GM18873 (cell line): ENCODE data around the gene F2RL3.
"Not testable (repeated sequence)": the region's sequence is repeated elsewhere in the genome, so short reads cannot be mapped to it uniquely, and the experiment has no call there.

Experiments used
- ATAC-seq: cut with Tn5 transposase; IDR thresholded peaks from one replicate; pipeline ENCODE4 v1.9.1; 2021; ENCODE audit warnings: mild to moderate bottlenecking, moderate library complexity, moderate number of reproducible peaks; ENCODE audit not compliant: unreplicated experiment, low FRiP score

Gene F2RL3

DNA sequence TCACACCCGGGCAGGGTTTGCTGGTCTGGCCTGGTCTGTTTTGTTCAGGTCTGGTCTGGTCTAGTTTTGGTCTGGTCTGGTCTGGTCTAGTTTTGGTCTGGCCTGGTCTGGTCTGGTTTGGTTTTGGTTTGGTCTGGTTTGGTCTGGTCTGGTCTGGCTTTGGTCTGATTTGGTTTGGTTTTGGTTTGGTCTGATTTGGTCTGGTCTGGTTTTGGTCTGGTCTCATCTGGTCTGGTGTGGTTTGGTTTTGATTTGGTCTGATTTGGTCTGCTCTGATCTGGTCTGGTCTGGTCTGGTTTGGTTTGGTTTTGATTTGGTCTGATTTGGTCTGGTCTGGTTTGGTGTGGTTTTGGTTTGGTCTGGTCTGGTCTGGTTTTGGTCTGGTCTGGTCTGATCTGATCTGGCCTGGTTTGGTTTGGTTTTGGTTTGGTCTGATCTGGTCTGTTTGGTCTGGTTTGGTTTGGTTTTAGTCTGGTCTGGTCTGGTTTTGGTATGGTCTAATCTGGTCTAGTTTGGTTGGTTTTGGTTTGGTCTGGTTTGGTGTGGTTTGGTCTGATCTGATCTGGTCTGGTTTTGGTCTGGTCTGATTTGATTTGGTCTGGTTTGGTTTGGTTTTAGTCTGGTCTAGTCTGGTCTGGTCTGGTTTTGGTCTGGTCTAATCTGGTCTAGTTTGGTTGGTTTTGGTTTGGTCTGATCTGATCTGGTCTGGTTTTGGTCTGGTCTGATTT, 14.4 kb upstream of the F2RL3 start:
- no peak for ATAC-seq

DNA sequence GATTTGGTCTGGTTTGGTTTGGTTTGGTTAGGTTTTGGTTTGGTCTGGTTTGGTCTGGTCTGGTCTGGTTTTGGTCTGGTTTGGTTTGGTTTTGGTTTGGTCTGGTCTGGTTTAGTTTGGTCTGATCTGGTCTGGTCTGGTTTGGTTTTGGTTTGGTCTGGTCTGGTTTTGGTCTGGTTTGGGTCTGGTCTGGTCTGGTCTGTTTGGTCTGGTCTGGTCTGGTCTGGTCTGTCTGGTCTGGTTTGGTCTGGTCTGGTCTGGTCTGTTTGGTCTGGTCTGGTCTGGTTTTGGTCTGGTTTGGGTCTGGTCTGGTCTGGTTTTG, 13.9 kb upstream of the F2RL3 start:
- ATAC-seq, result not testable (repeated sequence)

DNA sequence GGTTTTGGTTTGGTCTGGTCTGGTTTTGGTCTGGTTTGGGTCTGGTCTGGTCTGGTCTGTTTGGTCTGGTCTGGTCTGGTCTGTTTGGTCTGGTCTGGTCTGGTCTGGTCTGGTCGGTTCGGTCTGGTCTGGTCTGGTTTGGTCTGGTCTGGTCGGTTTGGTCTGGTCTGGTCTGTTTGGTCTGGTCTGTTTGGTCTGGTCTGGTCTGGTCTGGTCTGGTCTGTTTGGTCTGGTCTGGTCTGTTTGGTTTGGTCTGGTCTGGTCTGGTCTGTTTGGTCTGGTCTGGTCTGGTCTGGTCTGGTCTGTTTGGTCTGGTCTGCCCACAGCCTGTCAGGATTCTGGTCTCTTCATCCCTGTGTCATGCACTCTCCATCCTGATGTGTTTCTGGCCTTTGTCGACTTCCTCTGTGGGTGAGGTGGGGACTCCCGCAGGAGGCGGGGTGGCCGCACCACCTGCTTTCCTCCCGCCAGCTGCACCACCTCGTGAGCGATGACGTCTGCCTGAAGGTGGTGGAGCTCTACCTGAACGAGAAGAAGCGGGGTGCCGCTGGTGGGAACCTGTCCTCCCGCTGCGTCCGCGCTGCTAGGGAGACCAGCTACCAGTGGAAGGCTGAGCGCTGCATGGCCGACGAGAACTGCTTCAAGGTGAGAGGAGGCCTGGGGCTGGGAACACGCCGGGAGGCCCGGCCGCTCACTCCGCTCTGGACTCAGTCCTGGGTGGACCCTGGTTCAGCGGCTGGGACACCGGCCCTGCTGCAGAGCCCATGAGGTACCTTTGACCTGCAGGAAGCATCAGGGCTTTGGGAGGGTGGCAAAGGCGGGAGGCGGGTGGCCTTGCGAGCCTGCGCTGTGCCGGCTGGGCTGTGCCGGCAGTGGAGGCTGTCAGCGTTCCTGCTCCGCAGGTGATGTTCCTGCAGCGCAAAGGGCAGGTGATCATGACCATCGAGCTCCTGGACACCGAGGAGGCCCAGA, 12.9 kb upstream of the F2RL3 start:
- no peak for ATAC-seq

DNA sequence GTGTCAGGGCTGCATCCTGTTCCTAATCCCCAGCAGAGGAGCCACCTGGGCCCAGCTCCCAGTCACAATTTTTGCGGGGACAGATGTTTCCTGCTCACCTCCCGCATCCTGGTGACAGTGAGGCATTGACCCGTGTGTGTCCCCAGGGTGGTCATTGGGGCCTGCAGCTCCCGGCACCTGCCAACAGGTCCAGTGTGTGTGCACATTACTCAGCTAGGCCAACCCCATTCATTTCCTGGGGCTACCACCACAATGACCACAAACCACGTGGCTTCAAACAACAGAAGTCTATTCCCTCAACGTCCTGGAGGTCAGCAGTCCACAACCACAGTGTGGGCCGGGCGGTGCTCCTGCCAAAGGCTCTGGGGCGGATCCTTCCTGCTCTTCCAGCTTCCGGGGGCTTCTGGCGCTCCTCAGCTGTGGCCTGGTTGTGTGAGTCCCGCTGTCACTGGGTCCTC, 11.9 kb upstream of the F2RL3 start:
- ATAC-seq, result no peak

GRCh38 chr19:16877581-16877980, 11.2 kb upstream of the F2RL3 start:
- no peak for ATAC-seq

- ATAC-seq, result no peak
Measured at GRCh38 chr19:16878181-16878965, 10.4 kb upstream of the F2RL3 start.

- ATAC-seq, result no peak
Measured at GRCh38 chr19:16880884-16881554, 7.8 kb upstream of the F2RL3 start.

DNA sequence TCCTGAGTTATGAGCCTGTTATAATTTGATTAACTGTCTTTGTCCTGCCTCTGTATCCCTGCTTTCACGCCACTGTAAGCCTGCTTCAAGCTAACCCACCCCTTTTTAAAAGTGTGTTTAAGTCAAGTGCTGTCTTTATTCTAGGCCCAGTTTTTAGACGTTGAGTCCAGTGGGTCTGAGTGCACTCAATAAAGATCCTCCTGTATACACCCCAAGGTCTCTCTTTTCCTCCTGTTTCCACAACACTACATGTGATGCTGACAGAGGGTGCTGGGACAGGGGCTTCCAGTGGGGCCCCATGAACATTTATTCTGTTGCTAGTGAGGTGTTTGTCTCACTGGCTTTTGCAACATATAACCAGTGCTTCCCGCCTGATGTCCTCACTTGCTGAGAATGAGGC, 6.7 kb upstream of the F2RL3 start:
- no peak for ATAC-seq

GRCh38 chr19:16883522-16883921, 5.3 kb upstream of the F2RL3 start:
- ATAC-seq, result no peak

GRCh38 chr19:16885166-16885565, 3.6 kb upstream of the F2RL3 start:
- ATAC-seq, result no peak

GRCh38 chr19:16886305-16886880, 2.4 kb upstream of the F2RL3 start:
- ATAC-seq, result no peak

DNA sequence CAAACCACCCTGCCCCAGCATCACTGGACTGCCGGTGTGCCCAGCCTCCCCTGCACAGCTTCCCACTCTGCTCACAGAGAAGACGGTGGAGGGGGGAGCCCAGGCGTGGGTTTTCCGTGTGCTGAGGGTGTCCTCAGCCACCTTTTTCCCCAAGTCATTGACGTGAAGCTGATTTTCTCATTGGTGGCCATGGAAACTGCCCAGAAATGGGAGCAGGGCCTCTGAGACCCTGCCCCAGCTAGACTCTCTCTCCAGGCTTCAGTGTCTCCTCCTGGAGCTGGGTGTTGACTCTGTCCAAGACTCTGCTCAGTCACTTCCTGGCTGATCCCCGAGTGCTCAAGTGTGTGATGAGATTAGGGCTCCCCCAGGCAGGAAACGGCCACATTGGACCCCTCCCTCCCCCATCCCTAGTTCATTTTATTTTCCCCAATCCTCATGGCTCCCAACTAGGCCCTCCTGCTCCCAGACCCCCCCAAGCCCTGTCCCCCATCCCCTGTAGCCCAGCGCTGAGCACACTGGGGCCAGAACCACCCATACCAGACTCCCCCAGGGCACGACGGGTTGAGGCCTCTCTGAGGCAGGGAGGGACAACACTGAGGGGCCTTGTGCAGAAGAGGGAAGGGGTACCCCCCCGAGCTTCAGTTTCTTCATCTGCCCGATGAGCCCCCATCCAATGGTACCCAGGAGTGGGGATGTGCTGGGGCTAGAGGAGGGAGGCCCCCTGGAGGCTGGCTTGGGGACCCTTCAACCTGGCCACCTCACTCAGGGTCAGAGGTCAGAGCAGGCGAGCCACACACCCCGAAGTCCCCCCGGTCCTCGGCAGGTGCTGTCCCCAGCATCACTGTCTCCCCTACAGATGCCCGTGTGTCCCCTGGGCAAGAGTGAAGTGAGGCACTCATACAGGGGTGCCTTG, 1.2 kb upstream of the F2RL3 start:
- ATAC-seq, result no peak

DNA sequence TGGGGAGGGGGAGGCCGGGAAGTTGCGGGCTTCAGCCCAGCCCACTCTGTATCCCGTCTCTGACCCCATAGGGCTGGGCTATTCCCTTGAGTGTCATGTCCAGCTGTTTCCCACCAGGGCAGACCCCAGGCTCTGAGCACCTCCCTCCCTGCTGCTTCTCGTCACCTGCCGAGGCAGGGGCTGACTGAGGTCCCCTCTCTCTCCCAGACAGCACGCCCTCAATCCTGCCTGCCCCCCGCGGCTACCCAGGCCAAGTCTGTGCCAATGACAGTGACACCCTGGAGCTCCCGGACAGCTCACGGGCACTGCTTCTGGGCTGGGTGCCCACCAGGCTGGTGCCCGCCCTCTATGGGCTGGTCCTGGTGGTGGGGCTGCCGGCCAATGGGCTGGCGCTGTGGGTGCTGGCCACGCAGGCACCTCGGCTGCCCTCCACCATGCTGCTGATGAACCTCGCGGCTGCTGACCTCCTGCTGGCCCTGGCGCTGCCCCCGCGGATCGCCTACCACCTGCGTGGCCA, 625 bp downstream of the F2RL3 start:
- ATAC-seq, result no peak

DNA sequence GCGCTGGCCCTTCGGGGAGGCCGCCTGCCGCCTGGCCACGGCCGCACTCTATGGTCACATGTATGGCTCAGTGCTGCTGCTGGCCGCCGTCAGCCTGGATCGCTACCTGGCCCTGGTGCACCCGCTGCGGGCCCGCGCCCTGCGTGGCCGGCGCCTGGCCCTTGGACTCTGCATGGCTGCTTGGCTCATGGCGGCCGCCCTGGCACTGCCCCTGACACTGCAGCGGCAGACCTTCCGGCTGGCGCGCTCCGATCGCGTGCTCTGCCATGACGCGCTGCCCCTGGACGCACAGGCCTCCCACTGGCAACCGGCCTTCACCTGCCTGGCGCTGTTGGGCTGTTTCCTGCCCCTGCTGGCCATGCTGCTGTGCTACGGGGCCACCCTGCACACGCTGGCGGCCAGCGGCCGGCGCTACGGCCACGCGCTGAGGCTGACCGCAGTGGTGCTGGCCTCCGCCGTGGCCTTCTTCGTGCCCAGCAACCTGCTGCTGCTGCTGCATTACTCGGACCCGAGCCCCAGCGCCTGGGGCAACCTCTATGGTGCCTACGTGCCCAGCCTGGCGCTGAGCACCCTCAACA, 1.2 kb downstream of the F2RL3 start:
- ATAC-seq, result no peak

DNA sequence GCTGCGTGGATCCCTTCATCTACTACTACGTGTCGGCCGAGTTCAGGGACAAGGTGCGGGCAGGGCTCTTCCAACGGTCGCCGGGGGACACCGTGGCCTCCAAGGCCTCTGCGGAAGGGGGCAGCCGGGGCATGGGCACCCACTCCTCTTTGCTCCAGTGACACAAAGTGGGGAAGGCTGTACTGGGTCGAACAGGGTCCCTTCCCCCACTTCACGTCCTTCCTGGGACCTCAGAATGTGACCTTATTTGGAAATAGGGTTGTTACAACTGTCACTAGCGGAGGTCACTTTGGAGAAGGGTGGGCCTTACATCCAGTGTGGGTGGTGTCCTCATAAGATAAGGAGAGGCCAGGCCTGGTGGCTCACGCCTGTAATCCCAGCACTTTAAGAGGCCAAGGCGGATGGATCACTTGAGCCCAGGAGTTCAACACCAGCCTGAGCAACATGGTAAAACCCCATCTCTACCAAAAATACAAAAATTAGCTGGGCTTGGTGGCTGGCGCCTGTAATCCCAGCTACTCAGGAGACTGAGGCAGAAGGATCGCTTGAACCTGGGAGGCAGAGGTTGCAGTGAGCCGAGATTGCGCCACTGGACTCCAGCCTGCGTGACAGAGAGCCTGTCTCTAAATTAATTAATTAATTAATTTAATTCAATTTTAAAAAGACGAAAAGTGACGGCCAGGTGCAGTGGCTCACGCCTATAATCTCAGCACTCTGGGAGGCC, 1.8 kb downstream of the F2RL3 start:
- no peak for ATAC-seq

- ATAC-seq, result no peak
Measured at GRCh38 chr19:16891696-16892382, 3.0 kb downstream of the F2RL3 start.

GRCh38 chr19:16892436-16892835, 3.6 kb downstream of the F2RL3 start:
- ATAC-seq, result no peak
